HFF-Myc (cell line): Measurements from ENCODE around the gene ABI3BP.

Source experiments
- DNase-seq: peaks from one replicate; pipeline ENCODE4 v3.0.0-alpha.2; 2011; ENCODE audit warnings: low read depth; ENCODE audit errors: extremely low read depth
- H3K4me3 ChIP-seq: replicated peaks from 2 replicates; pipeline ENCODE4 v1.5.1; 2011; ENCODE audit warnings: low read depth, mild to moderate bottlenecking, control low read depth, low read length
- TF ChIP-seq, protein P1 (sequence below): IDR thresholded peaks from 2 replicates; pipeline ENCODE4 v1.5.1; 2012; ENCODE audit warnings: mild to moderate bottlenecking, low read depth, low read length, control low read depth; ENCODE audit errors: missing control alignments

The ABI3BP gene

DNA sequence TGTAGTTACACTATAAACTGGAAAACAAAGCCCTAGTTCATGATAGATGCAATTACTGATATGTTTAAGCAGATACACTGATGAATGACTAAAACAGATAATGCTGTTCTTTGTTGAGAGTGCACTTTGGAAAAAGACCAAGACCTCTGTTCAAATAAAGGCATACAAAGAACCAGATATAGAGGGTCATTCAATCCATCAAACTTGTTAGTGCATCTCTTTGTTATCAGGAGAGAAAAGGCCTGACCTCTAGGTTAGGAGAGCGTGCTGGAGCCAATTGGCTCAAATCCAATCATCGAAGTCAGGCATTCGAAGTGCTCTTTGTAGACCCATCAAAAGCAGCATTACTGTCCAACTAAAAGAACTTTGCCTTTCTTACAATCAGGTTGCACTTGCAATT, 159.7 kb downstream of the ABI3BP start:
- H3K4me3 ChIP-seq: no peak overlapping the region
- no peak for DNase-seq
- TF ChIP-seq, protein P1, sequence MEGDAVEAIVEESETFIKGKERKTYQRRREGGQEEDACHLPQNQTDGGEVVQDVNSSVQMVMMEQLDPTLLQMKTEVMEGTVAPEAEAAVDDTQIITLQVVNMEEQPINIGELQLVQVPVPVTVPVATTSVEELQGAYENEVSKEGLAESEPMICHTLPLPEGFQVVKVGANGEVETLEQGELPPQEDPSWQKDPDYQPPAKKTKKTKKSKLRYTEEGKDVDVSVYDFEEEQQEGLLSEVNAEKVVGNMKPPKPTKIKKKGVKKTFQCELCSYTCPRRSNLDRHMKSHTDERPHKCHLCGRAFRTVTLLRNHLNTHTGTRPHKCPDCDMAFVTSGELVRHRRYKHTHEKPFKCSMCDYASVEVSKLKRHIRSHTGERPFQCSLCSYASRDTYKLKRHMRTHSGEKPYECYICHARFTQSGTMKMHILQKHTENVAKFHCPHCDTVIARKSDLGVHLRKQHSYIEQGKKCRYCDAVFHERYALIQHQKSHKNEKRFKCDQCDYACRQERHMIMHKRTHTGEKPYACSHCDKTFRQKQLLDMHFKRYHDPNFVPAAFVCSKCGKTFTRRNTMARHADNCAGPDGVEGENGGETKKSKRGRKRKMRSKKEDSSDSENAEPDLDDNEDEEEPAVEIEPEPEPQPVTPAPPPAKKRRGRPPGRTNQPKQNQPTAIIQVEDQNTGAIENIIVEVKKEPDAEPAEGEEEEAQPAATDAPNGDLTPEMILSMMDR: no peak

DNA sequence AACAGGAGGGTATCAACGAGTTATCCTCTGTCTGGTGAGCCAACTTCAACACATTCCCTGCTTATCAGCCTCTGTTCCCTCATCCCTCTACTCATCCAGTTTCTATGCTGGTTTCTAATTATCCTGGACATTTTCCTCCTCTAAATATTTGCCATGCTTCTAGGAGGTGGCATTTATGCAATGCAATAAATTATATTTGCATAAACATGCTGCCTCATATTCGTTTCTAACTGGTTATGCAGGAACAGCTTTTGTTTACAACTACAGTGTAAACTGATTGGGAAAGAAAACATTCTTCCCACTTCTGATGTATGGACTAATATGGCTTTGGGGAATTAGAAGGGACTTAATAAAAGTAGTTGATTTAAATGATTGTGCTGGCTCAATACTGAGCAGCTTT, 161.6 kb downstream of the ABI3BP start:
- DNase-seq: no peak
- TF ChIP-seq, protein P1: no peak
- H3K4me3 ChIP-seq: no peak overlapping the region

DNA sequence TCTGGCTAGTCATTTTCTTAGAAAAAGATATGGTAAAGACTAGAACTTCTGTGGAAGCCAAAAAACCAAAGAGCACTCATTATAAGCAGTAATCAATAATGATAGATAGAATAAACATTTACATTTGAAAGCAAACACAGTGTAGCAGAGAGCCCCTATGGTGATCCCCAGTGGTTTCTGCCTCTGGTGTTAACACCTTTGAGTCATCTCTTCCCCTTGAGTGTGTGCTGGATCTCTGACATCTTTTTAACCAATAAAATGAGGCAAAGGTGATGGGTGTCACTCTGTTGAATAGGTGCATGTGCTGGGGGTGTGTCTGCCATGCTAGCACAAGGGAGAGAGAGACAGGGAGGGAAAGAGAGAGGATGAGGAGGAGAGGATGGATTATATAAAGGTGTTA, 162.3 kb downstream of the ABI3BP start:
- no peak for DNase-seq
- no peak overlapping the region for H3K4me3 ChIP-seq
- TF ChIP-seq, protein P1: no peak

DNA sequence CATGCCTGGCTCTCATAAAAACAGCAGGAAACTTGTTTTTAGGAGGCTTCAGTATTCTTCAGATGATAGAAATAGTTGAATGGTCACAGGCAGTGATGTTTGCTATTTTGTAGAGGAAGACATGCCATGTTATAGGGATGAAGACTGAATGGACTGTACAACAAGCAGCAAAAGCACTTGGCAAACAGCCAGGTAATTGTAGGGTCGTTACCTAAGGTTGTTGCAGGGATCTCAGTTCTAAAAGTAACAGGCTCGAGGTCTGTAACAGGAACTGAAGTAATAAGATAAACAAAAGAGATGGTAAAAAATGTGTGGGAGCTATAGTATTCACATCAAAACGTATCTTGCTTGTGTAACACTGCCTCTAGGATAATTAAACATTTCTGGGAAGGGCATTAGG, 167.6 kb downstream of the ABI3BP start:
- no peak overlapping the region for H3K4me3 ChIP-seq
- DNase-seq: no peak
- TF ChIP-seq, protein P1: no peak

DNA sequence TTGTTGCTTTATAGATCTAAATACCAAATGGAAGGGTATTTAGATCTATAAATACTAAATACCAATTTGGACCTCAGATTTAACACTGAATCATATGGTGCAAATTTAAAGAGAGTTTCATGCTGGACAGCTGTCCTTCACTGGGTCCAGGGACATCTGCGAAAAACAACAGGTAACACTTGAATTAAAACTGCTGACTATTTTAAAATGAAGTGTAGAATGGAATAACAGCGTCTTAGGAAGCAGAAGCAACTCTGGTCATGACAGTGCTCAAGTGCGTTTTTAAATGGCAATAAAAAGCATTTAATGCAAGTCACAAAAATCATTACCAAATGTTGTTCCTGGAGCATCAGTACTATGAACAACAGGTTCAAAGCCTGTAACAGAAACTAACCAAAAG, 177.6 kb downstream of the ABI3BP start:
- TF ChIP-seq, protein P1: no peak
- no peak overlapping the region for H3K4me3 ChIP-seq
- DNase-seq: no peak

DNA sequence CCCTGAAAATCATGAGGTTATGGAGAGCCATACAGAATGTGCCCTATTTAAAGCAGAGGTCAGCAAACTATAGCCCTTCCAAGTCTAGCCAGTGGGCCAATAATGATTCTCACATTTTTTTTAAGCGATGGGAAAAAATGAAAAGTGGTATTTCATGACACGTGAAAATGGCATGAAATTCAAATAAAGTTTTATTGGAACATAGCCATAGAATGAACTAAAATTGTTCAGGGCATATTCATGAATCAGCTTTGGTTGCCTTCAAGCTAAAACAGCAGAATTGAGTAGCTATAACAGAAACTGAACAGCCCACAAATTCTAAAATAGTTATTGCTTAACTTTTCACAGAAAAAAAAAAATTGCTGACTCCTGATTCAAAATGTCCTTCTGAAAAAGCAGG, 179.4 kb downstream of the ABI3BP start:
- H3K4me3 ChIP-seq: no peak overlapping the region
- no peak for DNase-seq
- TF ChIP-seq, protein P1: no peak

DNA sequence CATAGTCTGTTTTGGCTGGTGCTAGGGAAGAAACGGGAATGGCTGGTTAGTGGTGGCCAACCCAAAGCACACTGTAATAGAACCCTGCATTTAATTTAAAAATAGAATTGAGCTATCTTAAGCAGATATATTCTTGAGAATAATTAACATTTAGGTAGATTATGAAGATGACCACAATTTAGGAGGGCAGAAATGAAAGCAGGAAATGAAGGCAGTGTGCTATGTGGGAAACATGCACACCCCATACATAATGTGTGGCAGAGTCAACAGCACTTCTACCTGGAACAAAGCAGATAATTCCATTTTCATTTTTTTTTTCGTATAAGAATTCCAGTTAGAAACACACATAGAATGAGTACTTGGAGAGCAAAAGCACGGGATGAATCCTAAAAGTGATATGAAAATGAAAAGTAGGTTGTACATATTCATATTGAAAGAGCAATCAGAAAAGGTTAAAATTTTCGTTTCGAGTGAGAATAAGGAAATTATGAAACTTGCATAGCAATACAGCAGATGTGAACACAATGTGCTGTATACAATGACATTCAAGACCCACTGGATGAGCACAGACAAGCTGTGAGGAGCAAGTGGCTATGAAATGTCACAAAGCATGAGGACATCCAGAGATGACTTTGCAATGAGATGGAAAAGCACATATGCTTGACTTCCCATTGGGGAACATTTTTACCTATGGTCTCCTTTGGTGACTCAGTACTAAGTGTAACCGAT, 181.3 kb downstream of the ABI3BP start:
- TF ChIP-seq, protein P1: no peak
- H3K4me3 ChIP-seq: no peak overlapping the region
- no peak for DNase-seq
